ENCODE data around the gene LTBP4. TPM values are rescaled to one million over a fixed set of nuclear protein-coding genes. Genes with fewer than 3 reads are reported as not detected.
"Not testable (repeated sequence)": the region's sequence is repeated elsewhere in the genome, so short reads cannot be mapped to it uniquely, and the experiment has no call there.

The LTBP4 gene
- total RNA-seq, 1 donor from 2014 or later: 21.6 TPM

GRCh38 chr19:40621966-40622772 is 21.0 kb downstream of the LTBP4 start:
- FAIRE-seq (no peak), DNase-seq (ENCODE audit: low read depth) (no peak)
- no peak for TF ChIP-seq CTCF (IDR thresholded peaks at IDR 0.05; ENCODE audit: insufficient read depth, low read length, severe bottlenecking)
- no peaks in the 10 kb centered on the region for H3K27me3 ChIP-seq (ENCODE audit: control insufficient read depth, insufficient read depth, low read length)
- peaks cover 32% of the 10 kb centered on the region for H3K36me3 ChIP-seq (ENCODE audit: control insufficient read depth, insufficient read depth, low read length)
- no peak overlapping the region for H3K4me3 ChIP-seq (ENCODE audit: low read depth, low read length)

GRCh38 chr19:40622773-40623075 is 21.6 kb downstream of the LTBP4 start:
- DNase-seq (ENCODE audit: low read depth) (no peak), FAIRE-seq (no peak)
- TF ChIP-seq CTCF (IDR thresholded peaks at IDR 0.05; ENCODE audit: insufficient read depth, low read length, severe bottlenecking): no peak
- peaks cover 34% of the 10 kb centered on the region for H3K36me3 ChIP-seq (ENCODE audit: control insufficient read depth, insufficient read depth, low read length)
- no peak overlapping the region for H3K4me3 ChIP-seq (ENCODE audit: low read depth, low read length)
- H3K27me3 ChIP-seq (ENCODE audit: control insufficient read depth, insufficient read depth, low read length): no peaks in the 10 kb centered on the region

GRCh38 chr19:40623403-40624251 is 22.5 kb downstream of the LTBP4 start:
- no peak overlapping the region for H3K4me3 ChIP-seq (ENCODE audit: low read depth, low read length)
- no peak for FAIRE-seq
- TF ChIP-seq CTCF (IDR thresholded peaks at IDR 0.05; ENCODE audit: insufficient read depth, low read length, severe bottlenecking): no peak
- peak; percentile 85 for DNase-seq (ENCODE audit: low read depth)
- H3K27me3 ChIP-seq (ENCODE audit: control insufficient read depth, insufficient read depth, low read length): no peaks in the 10 kb centered on the region
- H3K36me3 ChIP-seq (ENCODE audit: control insufficient read depth, insufficient read depth, low read length): peaks cover 32% of the 10 kb centered on the region

GRCh38 chr19:40624369-40625153 is 23.4 kb downstream of the LTBP4 start:
- DNase-seq (ENCODE audit: low read depth); H3K27me3 ChIP-seq (ENCODE audit: control insufficient read depth, insufficient read depth, low read length); FAIRE-seq; H3K4me3 ChIP-seq (ENCODE audit: low read depth, low read length): not testable (repeated sequence)
- peaks cover 29% of the 10 kb centered on the region for H3K36me3 ChIP-seq (ENCODE audit: control insufficient read depth, insufficient read depth, low read length)

GRCh38 chr19:40625406-40626120 is 24.4 kb downstream of the LTBP4 start:
- H3K4me3 ChIP-seq (ENCODE audit: low read depth, low read length): no peak overlapping the region
- H3K27me3 ChIP-seq (ENCODE audit: control insufficient read depth, insufficient read depth, low read length): no peaks in the 10 kb centered on the region
- no peak for TF ChIP-seq CTCF (IDR thresholded peaks at IDR 0.05; ENCODE audit: insufficient read depth, low read length, severe bottlenecking)
- H3K36me3 ChIP-seq (ENCODE audit: control insufficient read depth, insufficient read depth, low read length): peaks cover 23% of the 10 kb centered on the region
- FAIRE-seq (no peak), DNase-seq (ENCODE audit: low read depth) (no peak)

Measured in bronchial epithelial cell (primary cell).